Right forelimb (tissue), 1 donor: Measurements from ENCODE around the gene GTF2A1L.

Experiments
- DNase-seq: peaks from one replicate; pipeline ENCODE4 v3.0.0-alpha.2; 2018

Gene GTF2A1L

DNA sequence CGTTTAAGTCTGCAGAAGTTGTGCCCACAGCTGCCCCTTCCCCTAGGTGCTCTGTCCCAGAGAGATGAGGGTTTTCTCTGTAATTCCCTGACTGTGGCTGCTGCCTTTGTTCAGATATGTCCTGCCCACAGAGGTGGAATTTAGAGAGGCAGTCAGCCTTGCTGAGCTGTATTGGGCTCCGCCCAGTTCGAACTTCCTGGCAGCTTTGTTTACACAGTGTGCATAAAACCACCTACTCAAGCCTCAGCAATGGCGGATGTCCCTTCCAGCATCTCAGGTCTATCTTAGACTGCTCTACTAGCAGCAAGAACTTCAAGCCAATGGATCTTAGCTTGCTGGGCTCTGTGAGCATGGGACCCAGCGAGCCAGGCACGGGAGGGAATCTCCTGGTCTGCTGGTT lies 89.8 kb downstream of the GTF2A1L start:
- no peak for DNase-seq

DNA sequence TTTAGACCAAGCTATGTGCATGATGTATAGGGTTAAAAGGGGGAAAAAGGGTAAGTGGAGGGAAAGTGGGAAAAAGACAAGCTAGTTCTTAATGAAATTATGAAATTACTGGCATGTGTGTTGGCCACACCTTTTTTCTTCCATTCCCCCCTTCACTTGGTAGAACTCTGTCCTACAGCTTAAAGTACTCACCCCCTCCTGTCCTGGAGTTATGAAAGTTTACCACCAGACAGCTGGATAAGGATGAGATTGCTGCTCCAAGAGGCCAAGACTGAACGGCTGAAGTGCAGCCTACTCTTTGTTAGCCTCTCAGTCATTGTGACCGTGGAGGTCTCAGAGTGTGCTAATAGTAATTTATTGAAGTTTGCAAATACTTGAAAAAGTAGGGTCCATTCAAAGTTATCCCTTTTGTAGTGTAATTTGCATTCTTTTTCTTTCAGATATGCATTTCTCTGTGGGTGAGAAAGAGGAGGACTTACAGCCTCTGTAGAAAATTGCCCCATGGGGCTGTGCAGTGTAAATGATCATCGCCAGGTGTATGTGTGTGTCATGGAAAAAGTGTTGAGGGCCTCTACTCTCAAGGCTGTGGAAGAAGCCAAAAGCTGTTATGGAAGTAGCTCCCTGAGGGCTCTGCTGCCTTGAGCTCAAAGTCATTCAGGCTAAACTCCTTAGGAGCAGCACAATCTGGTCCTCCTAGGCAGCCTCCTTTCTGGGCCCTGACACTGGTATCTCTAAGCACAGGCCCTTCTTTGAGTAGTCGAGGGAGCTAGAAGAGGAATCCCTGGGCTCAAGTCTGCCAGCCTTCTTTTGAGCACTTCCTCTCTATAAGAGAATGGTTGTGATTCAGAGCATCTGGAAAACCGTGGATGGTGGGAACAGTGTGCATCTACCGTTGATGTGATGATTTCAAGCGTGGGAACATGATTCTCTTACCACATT lies 91.7 kb downstream of the GTF2A1L start:
- DNase-seq, result no peak

GRCh38 chr2:48711343-48711742 lies 93.7 kb downstream of the GTF2A1L start:
- no peak for DNase-seq

DNA sequence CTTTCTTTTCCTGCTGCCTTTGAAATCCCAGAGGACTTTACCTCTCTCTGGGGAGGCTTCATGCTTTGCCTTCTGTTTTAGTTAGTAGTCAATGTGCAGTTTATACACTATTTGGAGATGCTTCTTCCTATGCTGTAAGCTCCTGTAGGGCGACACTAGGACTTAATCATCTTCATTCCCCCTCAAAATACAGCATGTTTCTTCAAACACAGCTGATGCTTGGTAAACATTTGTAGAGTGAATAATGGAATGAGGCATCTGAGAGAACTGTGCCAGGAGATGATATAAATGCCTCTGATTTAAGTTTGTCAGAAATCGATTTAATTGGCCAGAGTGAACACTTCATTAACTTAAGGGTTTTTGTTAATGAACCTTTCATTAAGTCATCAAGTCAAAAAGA lies 94.5 kb downstream of the GTF2A1L start:
- no peak for DNase-seq

DNA sequence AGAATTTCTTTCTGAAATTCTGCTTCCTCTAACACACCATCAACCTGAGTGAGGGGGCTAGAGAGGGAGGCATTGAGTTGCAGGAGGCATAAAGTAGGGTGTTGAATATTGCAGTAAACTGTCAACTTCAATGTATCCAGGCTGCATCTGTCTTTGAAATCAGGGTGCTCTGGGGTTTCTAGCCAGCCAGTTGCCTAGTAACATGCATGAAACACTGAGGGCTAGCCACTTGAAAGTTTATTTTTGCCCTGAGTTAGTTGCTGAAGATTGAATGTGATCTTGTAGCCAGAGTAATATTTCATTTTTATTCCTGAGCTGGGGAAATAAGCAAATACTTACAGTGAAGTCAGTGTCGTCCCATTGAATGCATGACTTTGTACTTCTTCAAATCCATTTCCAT lies 96.0 kb downstream of the GTF2A1L start:
- no peak for DNase-seq

GRCh38 chr2:48714245-48714644 lies 96.6 kb downstream of the GTF2A1L start:
- no peak for DNase-seq

- no peak for DNase-seq
Observed at GRCh38 chr2:48715042-48715899, 97.6 kb downstream of the GTF2A1L start.

DNA sequence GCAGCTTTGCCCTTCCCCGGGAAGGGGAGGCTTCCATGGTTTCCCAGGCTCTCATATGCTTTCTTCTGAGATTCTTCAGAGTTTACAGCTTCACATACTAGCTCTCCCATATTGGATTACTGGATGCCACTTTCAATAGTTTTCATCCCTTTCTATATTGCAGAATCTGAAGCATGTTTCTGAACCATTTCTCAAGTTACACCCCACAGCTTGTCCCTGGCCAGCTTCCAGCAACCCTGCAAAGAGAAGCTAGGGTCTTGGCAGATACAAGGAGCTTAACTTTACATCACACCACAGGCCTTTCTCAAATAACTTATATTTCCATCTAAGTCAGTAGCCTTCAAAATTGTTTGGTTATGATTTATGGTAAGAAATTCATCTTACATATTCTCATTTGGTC lies 98.3 kb downstream of the GTF2A1L start:
- DNase-seq, result no peak

- DNase-seq, result no peak
Observed at GRCh38 chr2:48717846-48718245, 100.2 kb downstream of the GTF2A1L start.

- DNase-seq, result no peak
Observed at GRCh38 chr2:48719480-48720177, 102.0 kb downstream of the GTF2A1L start.

GRCh38 chr2:48721158-48721557 lies 103.5 kb downstream of the GTF2A1L start:
- no peak for DNase-seq

- DNase-seq, result no peak
Observed at GRCh38 chr2:48722391-48722790, 104.7 kb downstream of the GTF2A1L start.

DNA sequence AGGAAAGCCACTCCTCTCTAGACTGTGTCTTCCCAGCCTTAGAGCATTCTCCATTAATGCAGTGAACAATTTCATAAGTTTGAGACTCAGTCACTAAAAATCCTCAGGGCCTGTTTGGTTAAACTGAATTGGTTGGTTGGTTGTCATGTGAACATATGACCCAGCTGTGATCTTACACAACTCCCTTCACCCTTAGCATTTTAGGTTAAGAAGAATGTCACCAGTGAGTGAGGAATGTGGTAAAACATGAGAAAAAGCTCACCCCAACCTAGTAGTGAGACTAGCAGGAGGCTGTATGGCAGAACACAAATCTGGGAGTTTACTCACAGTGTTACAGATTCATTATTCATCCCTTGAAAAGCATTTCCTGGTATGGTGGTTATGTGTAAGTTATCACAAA lies 105.5 kb downstream of the GTF2A1L start:
- DNase-seq, result no peak

GRCh38 chr2:48724278-48724677 lies 106.6 kb downstream of the GTF2A1L start:
- DNase-seq, result no peak

- DNase-seq, result no peak
Observed at GRCh38 chr2:48725696-48726494, 108.2 kb downstream of the GTF2A1L start.

DNA sequence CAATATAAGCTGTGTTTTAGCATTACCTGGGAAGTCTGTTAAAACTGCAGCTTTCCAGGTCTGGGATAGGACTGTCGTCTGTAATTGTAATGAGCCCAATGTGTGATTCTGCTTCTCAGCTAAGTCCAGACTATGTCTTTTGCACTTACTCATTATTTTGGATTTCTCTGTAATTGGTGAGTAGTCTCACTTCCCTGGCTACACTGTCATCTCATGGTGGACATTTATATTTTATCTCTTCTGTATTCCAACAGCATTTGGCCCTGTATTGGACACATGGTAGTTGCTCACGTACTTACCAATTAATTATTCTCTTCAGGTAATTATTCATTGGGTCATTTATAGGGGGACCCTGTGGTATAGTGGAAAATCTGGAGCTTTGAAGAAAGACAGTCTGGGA lies 109.9 kb downstream of the GTF2A1L start:
- no peak for DNase-seq

DNA sequence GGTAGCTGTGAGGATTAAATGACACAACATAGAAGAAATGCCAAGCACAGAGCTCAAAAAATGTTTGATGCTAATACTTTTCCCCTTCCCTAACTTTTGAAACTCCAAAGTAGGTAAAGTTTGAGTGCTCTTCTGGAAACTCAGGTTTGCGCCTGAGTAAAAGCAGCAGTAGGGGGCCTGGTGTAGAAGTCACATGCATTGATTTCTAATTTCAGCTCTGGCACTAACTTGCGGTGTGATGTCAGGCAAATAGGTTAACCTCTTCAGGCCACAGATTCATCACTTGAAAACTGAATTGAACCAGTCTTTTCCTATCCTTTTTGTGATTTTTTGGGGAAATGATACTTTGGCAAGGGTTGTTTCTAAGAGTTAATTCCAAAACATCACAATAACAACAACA lies 110.6 kb downstream of the GTF2A1L start:
- DNase-seq, result no peak

DNA sequence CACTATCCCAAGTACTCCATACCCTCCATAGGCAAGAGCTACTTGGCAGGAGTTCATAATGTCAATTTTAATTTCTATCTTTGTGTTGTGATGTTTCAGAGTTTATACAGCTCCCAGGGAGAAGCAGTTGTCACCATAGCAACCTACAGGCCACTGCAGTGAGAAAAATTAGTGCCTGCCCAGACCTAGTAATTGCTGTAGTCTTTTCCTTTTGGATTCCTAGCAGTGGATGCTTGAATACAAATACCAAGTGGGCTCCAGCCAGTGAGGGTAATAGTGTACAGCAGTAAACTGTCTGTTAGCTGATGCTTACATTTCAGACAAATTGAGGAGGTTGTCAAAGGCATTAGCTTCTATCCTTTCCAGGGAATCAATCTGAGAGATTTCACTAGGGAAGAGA lies 111.2 kb downstream of the GTF2A1L start:
- no peak for DNase-seq
